ENCODE results near the gene TRABD2B. TPM values are rescaled to one million over a fixed set of nuclear protein-coding genes. Genes with fewer than 3 reads are reported as not detected.
A peak's percentile ranks its signal among the peaks of the same experiment; 100 is the strongest.

TRABD2B gene
- total RNA-seq, 1 donor from 2014 or later, result 0.64 TPM

GRCh38 chr1:47778280-47778679 is 218.9 kb downstream of the TRABD2B start:
- H3K4me1 Mint-ChIP-seq (ENCODE audit: low read depth, unreplicated experiment), result peaks cover 21% of the 10 kb centered on the region
- peaks cover 12% of the 10 kb centered on the region for H3K9me3 Mint-ChIP-seq (ENCODE audit: unreplicated experiment)
- peaks cover 11% of the 10 kb centered on the region for H3K27me3 Mint-ChIP-seq (ENCODE audit: unreplicated experiment)
- no peak overlapping the region for H3K4me3 Mint-ChIP-seq (ENCODE audit: unreplicated experiment)
- H3K27ac Mint-ChIP-seq (ENCODE audit: unreplicated experiment), result no peak overlapping the region
- H3K36me3 Mint-ChIP-seq (ENCODE audit: unreplicated experiment), result peaks cover 11% of the 10 kb centered on the region
- no peak for TF ChIP-seq CTCF (IDR thresholded peaks at IDR 0.05; ENCODE audit: partially characterized antibody, unreplicated experiment)
- DNase-seq, result no peak

GRCh38 chr1:47777322-47777721 is 219.9 kb downstream of the TRABD2B start:
- no peak for TF ChIP-seq CTCF (IDR thresholded peaks at IDR 0.05; ENCODE audit: partially characterized antibody, unreplicated experiment)
- Mint-ChIP-seq H3K4me3 (ENCODE audit: unreplicated experiment) (peak overlapping the region; percentile 30), H3K27me3 (ENCODE audit: unreplicated experiment) (peaks cover 8% of the 10 kb centered on the region), H3K4me1 (ENCODE audit: low read depth, unreplicated experiment) (peaks cover 19% of the 10 kb centered on the region), H3K27ac (ENCODE audit: unreplicated experiment) (no peak overlapping the region), H3K36me3 (ENCODE audit: unreplicated experiment) (peaks cover 11% of the 10 kb centered on the region), H3K9me3 (ENCODE audit: unreplicated experiment) (peaks cover 9% of the 10 kb centered on the region)
- DNase-seq, result no peak

- H3K27ac Mint-ChIP-seq (ENCODE audit: unreplicated experiment), result no peak overlapping the region
- peaks cover 4% of the 10 kb centered on the region for H3K36me3 Mint-ChIP-seq (ENCODE audit: unreplicated experiment)
- no peak overlapping the region for H3K4me3 Mint-ChIP-seq (ENCODE audit: unreplicated experiment)
- peaks cover 14% of the 10 kb centered on the region for H3K4me1 Mint-ChIP-seq (ENCODE audit: low read depth, unreplicated experiment)
- no peak for DNase-seq
- peaks cover 11% of the 10 kb centered on the region for H3K9me3 Mint-ChIP-seq (ENCODE audit: unreplicated experiment)
- no peak for TF ChIP-seq CTCF (IDR thresholded peaks at IDR 0.05; ENCODE audit: partially characterized antibody, unreplicated experiment)
- peaks cover 6% of the 10 kb centered on the region for H3K27me3 Mint-ChIP-seq (ENCODE audit: unreplicated experiment)
These were observed 220.5 kb downstream of the TRABD2B start for GRCh38 chr1:47776667-47777131.

GRCh38 chr1:47774986-47775834 is 222.0 kb downstream of the TRABD2B start:
- Mint-ChIP-seq H3K4me3 (ENCODE audit: unreplicated experiment) (no peak overlapping the region), H3K9me3 (ENCODE audit: unreplicated experiment) (peaks cover 11% of the 10 kb centered on the region), H3K27ac (ENCODE audit: unreplicated experiment) (no peak overlapping the region), H3K36me3 (ENCODE audit: unreplicated experiment) (peaks cover 4% of the 10 kb centered on the region), H3K4me1 (ENCODE audit: low read depth, unreplicated experiment) (peaks cover 9% of the 10 kb centered on the region), H3K27me3 (ENCODE audit: unreplicated experiment) (peaks cover 5% of the 10 kb centered on the region)
- TF ChIP-seq CTCF (IDR thresholded peaks at IDR 0.05; ENCODE audit: partially characterized antibody, unreplicated experiment), result no peak
- no peak for DNase-seq
